HEK293T (cell line): ENCODE results near the gene HSFX4.
"Not testable (repeated sequence)": the region's sequence is repeated elsewhere in the genome, so short reads cannot be mapped to it uniquely, and the experiment has no call there.

Experiments used
- CTCF ChIA-PET: fragments of 350-600 bp; formaldehyde crosslinking; extraction: SDS; loops from one replicate; lab custom pipeline; 2021; ENCODE audit warnings: antibody characterized with exemption, inconsistent platforms; lab: Yijun Ruan, JAX
- POLR2A ChIA-PET: fragments of 350-600 bp; formaldehyde crosslinking; extraction: SDS; loops from one replicate; lab custom pipeline; 2020; ENCODE audit warnings: antibody characterized with exemption, inconsistent platforms; lab: Yijun Ruan, JAX
- DNase-seq: peaks from one replicate; pipeline ENCODE4 v3.0.0; 2012; ENCODE audit warnings: mixed read lengths; ENCODE audit errors: extremely low spot score
- ARNT ChIP-seq: fragments of 450-650 bp; IDR thresholded peaks from 2 replicates; pipeline ENCODE4 v1.6.1; 2017; ENCODE audit warnings: mild to moderate bottlenecking
- BHLHE40 ChIP-seq: fragments of 450-650 bp; IDR thresholded peaks from 2 replicates; pipeline ENCODE4 v1.6.1; 2016; ENCODE audit warnings: mild to moderate bottlenecking, moderate library complexity, borderline replicate concordance
- CTBP1 ChIP-seq: fragments of 450-650 bp; IDR thresholded peaks from 2 replicates; pipeline ENCODE4 v1.6.1; 2016; ENCODE audit warnings: borderline replicate concordance
- ELF4 ChIP-seq: fragments of 450-650 bp; IDR thresholded peaks from 2 replicates; pipeline ENCODE4 v1.6.1; 2017; ENCODE audit warnings: antibody characterized with exemption
- FOXA1 ChIP-seq: fragments of 450-650 bp; IDR thresholded peaks from 2 replicates; pipeline ENCODE4 v1.6.1; 2016; ENCODE audit warnings: mild to moderate bottlenecking
- FOXK2 ChIP-seq: fragments of 450-650 bp; IDR thresholded peaks from 2 replicates; pipeline ENCODE4 v1.6.1; 2016; ENCODE audit warnings: mild to moderate bottlenecking
- FOXM1 ChIP-seq: fragments of 450-650 bp; IDR thresholded peaks from 2 replicates; pipeline ENCODE4 v1.6.1; 2017; ENCODE audit warnings: mild to moderate bottlenecking, borderline replicate concordance
- HDGF ChIP-seq: fragments of 450-650 bp; IDR thresholded peaks from 2 replicates; pipeline ENCODE4 v1.6.1; 2017; ENCODE audit warnings: antibody characterized with exemption, borderline replicate concordance
- L3MBTL2 ChIP-seq: fragments of 450-650 bp; conservative IDR thresholded peaks from 2 replicates; pipeline ENCODE4 v1.6.1; 2016; ENCODE audit warnings: mild to moderate bottlenecking
- LEF1 ChIP-seq: fragments of 450-650 bp; IDR thresholded peaks from 2 replicates; pipeline ENCODE4 v1.6.1; 2017; ENCODE audit warnings: mild to moderate bottlenecking, borderline replicate concordance
- NFRKB ChIP-seq: fragments of 450-650 bp; IDR thresholded peaks from 2 replicates; pipeline ENCODE4 v1.6.1; 2016; ENCODE audit warnings: mild to moderate bottlenecking, moderate library complexity
- SP1 ChIP-seq: fragments of 450-650 bp; IDR thresholded peaks from 2 replicates; pipeline ENCODE4 v1.6.1; 2017
- SUZ12 ChIP-seq: fragments of 450-650 bp; IDR thresholded peaks from 2 replicates; pipeline ENCODE4 v1.6.1; 2016; ENCODE audit warnings: mild to moderate bottlenecking
- TARDBP ChIP-seq: fragments of 450-650 bp; IDR thresholded peaks from 2 replicates; pipeline ENCODE4 v1.6.1; 2016
- ZNF384 ChIP-seq: fragments of 450-650 bp; IDR thresholded peaks from 2 replicates; pipeline ENCODE4 v1.6.1; 2016
- TF ChIP-seq, protein P1 (sequence below): fragments of 450-650 bp; IDR thresholded peaks from 2 replicates; pipeline ENCODE4 v1.6.1; 2016

The HSFX4 gene, protein sequence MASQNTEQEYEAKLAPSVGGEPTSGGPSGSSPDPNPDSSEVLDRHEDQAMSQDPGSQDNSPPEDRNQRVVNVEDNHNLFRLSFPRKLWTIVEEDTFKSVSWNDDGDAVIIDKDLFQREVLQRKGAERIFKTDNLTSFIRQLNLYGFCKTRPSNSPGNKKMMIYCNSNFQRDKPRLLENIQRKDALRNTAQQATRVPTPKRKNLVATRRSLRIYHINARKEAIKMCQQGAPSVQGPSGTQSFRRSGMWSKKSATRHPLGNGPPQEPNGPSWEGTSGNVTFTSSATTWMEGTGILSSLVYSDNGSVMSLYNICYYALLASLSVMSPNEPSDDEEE

DNA sequence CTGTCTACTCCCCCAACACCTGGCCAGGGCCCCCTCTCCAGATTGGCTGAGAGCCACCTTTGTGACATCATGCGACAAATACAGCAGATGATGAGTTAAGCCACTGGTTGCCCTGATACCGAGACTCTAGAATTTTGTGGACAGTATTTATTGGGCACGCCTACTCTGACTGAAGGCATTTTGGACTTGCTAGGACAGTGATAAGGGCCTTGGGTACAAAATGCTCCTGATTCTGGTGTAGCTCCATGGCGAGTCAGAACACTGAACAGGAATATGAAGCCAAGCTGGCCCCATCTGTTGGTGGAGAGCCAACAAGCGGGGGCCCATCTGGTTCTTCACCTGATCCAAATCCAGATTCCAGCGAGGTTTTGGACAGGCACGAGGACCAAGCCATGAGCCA lies at the start of gene HSFX4:
HSFX4 (plus strand) TSS at position 174 of the 400 bp plus-strand sequence; CDS start at position 246, 72 bp downstream.
- DNase-seq, CTCF ChIA-PET, POLR2A ChIA-PET: not testable (repeated sequence)

DNA sequence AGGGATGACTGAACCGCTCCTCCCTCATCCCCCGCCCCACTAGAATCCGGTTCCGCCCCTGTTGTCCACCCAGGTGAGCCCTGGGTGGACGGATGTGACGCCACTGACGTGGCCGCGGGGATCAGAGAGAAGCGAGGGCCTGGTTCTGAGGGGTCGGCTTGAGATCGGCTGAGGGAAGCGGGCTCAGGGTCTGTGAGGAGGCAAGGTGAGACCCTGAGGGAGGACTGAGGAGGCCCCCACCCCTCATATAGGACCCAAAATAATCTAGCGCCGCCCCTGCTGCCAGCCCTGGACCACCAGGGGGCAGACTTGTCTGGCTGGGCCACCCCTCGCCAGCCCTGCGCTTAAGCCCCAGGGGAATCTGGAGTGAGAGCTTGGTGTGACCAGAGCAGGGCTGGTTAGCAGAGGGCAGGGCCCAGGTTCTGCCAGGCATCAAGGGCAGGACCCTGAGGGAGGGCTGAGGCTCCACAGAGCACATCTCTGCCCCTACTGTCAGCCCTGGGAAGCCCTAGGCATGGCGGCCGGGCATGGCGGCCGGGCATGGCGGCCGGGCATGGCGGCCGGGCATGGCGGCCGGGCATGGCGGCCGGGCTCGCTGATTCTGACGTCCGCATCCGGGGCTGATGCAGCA lies 48.2 kb upstream of the HSFX4 start, which contains the start of gene MAGEA8:
MAGEA8 (plus strand) TSS at position 103 of the 631 bp plus-strand sequence. CDS start 3,090 bp downstream, outside the sequence.
- CTCF ChIA-PET: no interaction called here
- no peak for DNase-seq
- no peak for TF ChIP-seq HDGF
- no peak for TF ChIP-seq ELF4
- TF ChIP-seq SP1: no peak
- no peak for TF ChIP-seq CTBP1
- no peak for TF ChIP-seq LEF1
- TF ChIP-seq, protein P1, sequence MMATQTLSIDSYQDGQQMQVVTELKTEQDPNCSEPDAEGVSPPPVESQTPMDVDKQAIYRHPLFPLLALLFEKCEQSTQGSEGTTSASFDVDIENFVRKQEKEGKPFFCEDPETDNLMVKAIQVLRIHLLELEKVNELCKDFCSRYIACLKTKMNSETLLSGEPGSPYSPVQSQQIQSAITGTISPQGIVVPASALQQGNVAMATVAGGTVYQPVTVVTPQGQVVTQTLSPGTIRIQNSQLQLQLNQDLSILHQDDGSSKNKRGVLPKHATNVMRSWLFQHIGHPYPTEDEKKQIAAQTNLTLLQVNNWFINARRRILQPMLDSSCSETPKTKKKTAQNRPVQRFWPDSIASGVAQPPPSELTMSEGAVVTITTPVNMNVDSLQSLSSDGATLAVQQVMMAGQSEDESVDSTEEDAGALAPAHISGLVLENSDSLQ: no peak
- no peak for TF ChIP-seq BHLHE40
- no peak for TF ChIP-seq NFRKB
- no peak for TF ChIP-seq FOXA1
- no peak for TF ChIP-seq L3MBTL2
- no peak for TF ChIP-seq ZNF384
- POLR2A ChIA-PET: no interaction called here

DNA sequence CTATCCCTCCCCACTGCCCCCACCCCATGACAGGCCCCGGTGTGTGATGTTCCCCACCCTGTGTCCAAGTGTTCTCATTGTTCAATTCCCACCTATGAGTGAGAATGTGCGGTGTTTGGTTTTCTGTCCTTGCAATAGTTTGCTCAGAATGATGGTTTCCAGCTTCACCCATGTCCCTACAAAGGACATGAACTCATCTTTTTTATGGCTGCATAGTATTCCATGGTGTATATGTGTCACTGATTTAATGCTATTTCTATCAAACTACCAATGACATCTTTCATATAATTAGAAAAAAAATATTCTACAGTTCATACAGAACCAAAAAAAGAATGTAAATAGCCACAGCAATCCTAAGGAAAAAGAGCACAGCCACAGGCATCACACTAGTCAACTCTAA lies 38.5 kb upstream of the HSFX4 start:
- POLR2A ChIA-PET, CTCF ChIA-PET, DNase-seq: not testable (repeated sequence)

DNA sequence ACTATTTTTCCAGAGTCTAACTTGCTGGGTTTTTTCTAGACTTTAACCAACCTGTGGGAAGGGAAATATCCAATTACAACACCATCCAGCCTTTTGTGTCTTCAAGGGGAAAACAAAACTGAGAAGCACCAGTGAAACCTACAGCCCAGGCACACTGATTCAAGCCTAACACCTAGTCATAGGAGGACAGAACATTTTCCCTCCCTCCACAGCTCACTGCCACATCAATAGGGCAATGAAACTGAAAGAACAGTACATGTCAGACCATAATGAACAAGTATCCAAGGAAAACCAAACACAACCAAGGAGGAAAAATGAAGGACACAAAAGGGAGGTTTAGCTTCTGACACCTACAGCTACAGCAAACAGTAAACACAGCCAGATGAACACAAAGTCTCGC lies 30.8 kb upstream of the HSFX4 start:
- no peak for TF ChIP-seq FOXM1
- TF ChIP-seq NFRKB: no peak
- no peak for TF ChIP-seq SP1
- no peak for TF ChIP-seq L3MBTL2
- TF ChIP-seq HDGF: no peak
- TF ChIP-seq ZNF384: no peak
- TF ChIP-seq ELF4: no peak
- TF ChIP-seq FOXK2: no peak
- TF ChIP-seq, protein P1: no peak
- no peak for TF ChIP-seq TARDBP
- no peak for TF ChIP-seq CTBP1
- TF ChIP-seq BHLHE40: no peak
- TF ChIP-seq FOXA1: no peak
- TF ChIP-seq SUZ12: no peak
- CTCF ChIA-PET: no interaction called here
- POLR2A ChIA-PET: no interaction called here
- no peak for DNase-seq

DNA sequence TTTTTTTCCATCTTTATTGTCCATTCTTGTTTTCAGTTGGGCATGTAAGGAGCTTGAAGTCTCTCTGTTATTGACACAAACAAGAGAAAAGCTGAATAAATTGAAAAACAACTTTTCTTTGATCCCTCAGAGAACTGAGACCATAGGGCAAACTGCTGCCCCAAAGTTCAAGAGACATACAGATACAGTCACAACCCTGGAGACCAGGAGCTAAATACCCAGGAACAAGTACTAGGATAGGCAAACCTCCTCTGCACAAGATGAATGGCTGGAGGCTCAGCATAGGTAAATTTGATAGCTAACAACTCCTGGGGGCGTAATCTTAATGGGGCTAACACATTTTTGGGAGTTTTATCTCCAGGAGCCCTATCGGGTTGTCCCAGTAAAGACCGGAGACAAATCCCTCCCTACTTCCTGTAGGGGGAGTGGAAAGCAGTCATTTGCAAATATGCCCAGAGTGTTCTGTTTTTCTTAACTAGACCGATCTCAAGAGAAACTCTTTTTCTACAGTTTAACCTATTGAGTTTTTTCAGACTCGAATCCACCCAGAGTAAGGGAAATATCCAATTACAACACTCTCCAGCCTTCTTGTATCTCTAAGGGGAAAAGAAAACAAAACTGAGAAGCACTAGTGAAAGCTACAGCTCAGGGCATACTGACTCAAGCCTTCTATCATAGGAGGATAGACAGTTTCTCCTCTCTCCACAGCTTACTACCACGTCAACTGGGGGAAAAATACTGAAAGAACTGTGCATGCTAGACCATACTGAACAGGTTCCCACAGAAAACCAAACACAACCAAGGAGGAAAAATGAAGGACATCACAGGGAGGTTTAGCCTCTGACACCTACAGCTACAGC lies 25.3 kb upstream of the HSFX4 start:
- TF ChIP-seq SP1: no peak
- TF ChIP-seq FOXK2: no peak
- TF ChIP-seq NFRKB: no peak
- TF ChIP-seq, protein P1: no peak
- no peak for TF ChIP-seq TARDBP
- no peak for TF ChIP-seq ZNF384
- no peak for TF ChIP-seq L3MBTL2
- CTCF ChIA-PET: no interaction called here
- POLR2A ChIA-PET: interaction anchor here (1.2 kb wide), 1 partner anchor 16 kb away, joined by 3 read pairs; no protein-coding TSS in a partner anchor
- peak; percentile 34 for DNase-seq

DNA sequence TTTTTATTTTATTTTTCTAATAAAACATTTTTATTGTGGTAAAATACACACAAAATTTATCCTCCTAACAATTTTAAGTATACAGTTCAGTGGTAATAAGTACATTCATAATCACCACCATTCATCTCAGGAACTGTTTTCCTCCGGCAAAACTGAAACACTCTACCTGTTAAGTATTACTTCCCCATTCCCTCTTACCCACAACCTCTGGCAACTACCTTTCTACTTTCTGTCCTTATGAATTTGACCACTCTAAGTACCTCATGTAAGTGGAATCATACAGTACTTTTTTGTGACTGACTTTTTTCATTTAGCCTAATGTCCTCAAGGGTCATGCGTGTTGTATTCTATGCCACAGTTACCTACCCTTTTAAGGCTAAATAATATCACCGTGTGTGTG lies 21.1 kb upstream of the HSFX4 start:
- no peak for DNase-seq
- TF ChIP-seq ARNT (no peak), ZNF384 (no peak), FOXK2 (no peak), L3MBTL2 (no peak), LEF1 (no peak), NFRKB (no peak), FOXM1 (no peak), TARDBP (no peak), HDGF (no peak), FOXA1 (no peak), BHLHE40 (no peak), SUZ12 (no peak), ELF4 (no peak), CTBP1 (no peak)
- TF ChIP-seq, protein P1: no peak
- ChIA-PET CTCF (no interaction called here), POLR2A (no interaction called here)
